ENCODE measurements around the gene CCDC38. TPM values are rescaled to one million over a fixed set of nuclear protein-coding genes. Genes with fewer than 3 reads are reported as not detected.

The CCDC38 gene
- total RNA-seq, 1 experiment from 2014 or later = not detected

- Mint-ChIP-seq H3K9me3 (ENCODE audit: low read depth, unreplicated experiment) (no peaks in the 10 kb centered on the region), H3K4me3 (ENCODE audit: low read depth, unreplicated experiment) (no peak overlapping the region), H3K36me3 (ENCODE audit: insufficient read depth, unreplicated experiment) (no peaks in the 10 kb centered on the region), H3K27me3 (ENCODE audit: unreplicated experiment) (no peaks in the 10 kb centered on the region), H3K27ac (ENCODE audit: unreplicated experiment) (no peak overlapping the region), H3K4me1 (ENCODE audit: low read depth, unreplicated experiment) (no peaks in the 10 kb centered on the region)
- DNase-seq = no peak
- no TSS peak for BruUV-seq (replicated peaks)
- intact Hi-C loops (cut with micrococcal nuclease; ENCODE audit: unreplicated experiment) = no loop called here
- CTCF ChIA-PET = no interaction called here
- TF ChIP-seq CTCF (IDR thresholded peaks at IDR 0.05; ENCODE audit: unreplicated experiment) = no peak
Observed at GRCh38 chr12:95881331-95881955, 61.0 kb downstream of the CCDC38 start.

- Mint-ChIP-seq H3K27ac (ENCODE audit: unreplicated experiment) (no peak overlapping the region), H3K9me3 (ENCODE audit: low read depth, unreplicated experiment) (no peaks in the 10 kb centered on the region), H3K36me3 (ENCODE audit: insufficient read depth, unreplicated experiment) (no peaks in the 10 kb centered on the region), H3K4me3 (ENCODE audit: low read depth, unreplicated experiment) (no peak overlapping the region), H3K27me3 (ENCODE audit: unreplicated experiment) (no peaks in the 10 kb centered on the region), H3K4me1 (ENCODE audit: low read depth, unreplicated experiment) (no peaks in the 10 kb centered on the region)
- CTCF ChIA-PET = no interaction called here
- no TSS peak for BruUV-seq (replicated peaks)
- no peak for TF ChIP-seq CTCF (IDR thresholded peaks at IDR 0.05; ENCODE audit: unreplicated experiment)
- DNase-seq = no peak
- intact Hi-C loops (cut with micrococcal nuclease; ENCODE audit: unreplicated experiment) = no loop called here
Observed at GRCh38 chr12:95880895-95881294, 61.5 kb downstream of the CCDC38 start.

- no peak for DNase-seq
- H3K27me3 Mint-ChIP-seq (ENCODE audit: unreplicated experiment) = no peaks in the 10 kb centered on the region
- TF ChIP-seq CTCF (IDR thresholded peaks at IDR 0.05; ENCODE audit: unreplicated experiment) = no peak
- CTCF ChIA-PET = no interaction called here
- H3K27ac Mint-ChIP-seq (ENCODE audit: unreplicated experiment) = no peak overlapping the region
- no peaks in the 10 kb centered on the region for H3K9me3 Mint-ChIP-seq (ENCODE audit: low read depth, unreplicated experiment)
- H3K36me3 Mint-ChIP-seq (ENCODE audit: insufficient read depth, unreplicated experiment) = peaks cover 4% of the 10 kb centered on the region
- BruUV-seq (replicated peaks) = no TSS peak
- H3K4me1 Mint-ChIP-seq (ENCODE audit: low read depth, unreplicated experiment) = no peaks in the 10 kb centered on the region
- intact Hi-C loops (cut with micrococcal nuclease; ENCODE audit: unreplicated experiment) = no loop called here
- H3K4me3 Mint-ChIP-seq (ENCODE audit: low read depth, unreplicated experiment) = no peak overlapping the region
Observed at GRCh38 chr12:95877622-95878021, 64.8 kb downstream of the CCDC38 start.

GRCh38 chr12:95874452-95874851, 68.0 kb downstream of the CCDC38 start:
- TF ChIP-seq CTCF (IDR thresholded peaks at IDR 0.05; ENCODE audit: unreplicated experiment) = no peak
- no peak overlapping the region for H3K4me3 Mint-ChIP-seq (ENCODE audit: low read depth, unreplicated experiment)
- H3K27ac Mint-ChIP-seq (ENCODE audit: unreplicated experiment) = peak overlapping the region; percentile 8
- no peaks in the 10 kb centered on the region for H3K9me3 Mint-ChIP-seq (ENCODE audit: low read depth, unreplicated experiment)
- no peaks in the 10 kb centered on the region for H3K27me3 Mint-ChIP-seq (ENCODE audit: unreplicated experiment)
- BruUV-seq (replicated peaks) = no TSS peak
- H3K36me3 Mint-ChIP-seq (ENCODE audit: insufficient read depth, unreplicated experiment) = peaks cover 4% of the 10 kb centered on the region
- intact Hi-C loops (cut with micrococcal nuclease; ENCODE audit: unreplicated experiment) = no loop called here
- CTCF ChIA-PET = interaction anchor here (0.5 kb wide), 1 partner anchor 298 kb away, joined by 3 read pairs; no protein-coding TSS in a partner anchor
- H3K4me1 Mint-ChIP-seq (ENCODE audit: low read depth, unreplicated experiment) = no peaks in the 10 kb centered on the region
- no peak for DNase-seq
